Measurements from ENCODE around the gene RPH3AL. TPM values are rescaled to one million over a fixed set of nuclear protein-coding genes. Genes with fewer than 3 reads are reported as not detected.

Gene RPH3AL
- total and polyA plus RNA-seq, 10 of the 15 experiments (the other 5 are each of a cell fraction or from before 2014, with no cell fraction given) = 0.04 to 1.2 (median 0.47) TPM; not detected in 2

DNA sequence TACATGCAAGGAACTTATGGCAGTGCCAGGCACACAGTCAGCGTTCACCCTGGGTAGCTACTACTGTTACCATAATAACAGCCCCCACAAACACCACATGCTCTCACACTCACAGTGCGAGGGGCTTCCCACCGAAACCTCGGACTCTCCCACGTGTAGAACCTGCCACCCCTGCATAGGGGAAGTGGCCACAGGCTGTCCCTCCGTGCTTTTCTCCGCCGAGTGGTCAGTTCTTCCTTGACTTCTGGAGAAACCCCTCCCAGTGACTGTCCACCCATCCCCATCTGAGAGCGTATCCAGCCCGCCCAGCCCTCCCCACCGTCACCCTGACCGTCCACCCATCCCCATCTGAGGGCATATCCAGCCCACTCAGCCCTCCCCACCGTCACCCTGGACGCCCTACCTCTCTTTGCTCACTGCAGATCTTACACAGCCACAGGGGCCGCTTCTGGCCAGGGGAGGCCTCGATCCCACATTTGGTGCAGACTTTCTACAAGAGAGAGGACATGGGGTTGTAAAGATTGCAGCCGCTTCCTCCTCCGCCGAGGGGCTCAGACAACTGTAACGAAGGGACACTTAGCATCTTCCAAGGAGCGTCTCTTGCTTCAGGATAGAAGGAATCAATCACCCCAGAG is 71.1 kb downstream of the RPH3AL start:
- Histone ChIP-seq H3K9me3 (replicated peaks; ENCODE audit: control insufficient read depth, insufficient read depth, low read length) (no peaks in the 10 kb centered on the region), H2AFZ (ENCODE audit: control insufficient read depth, low read depth, low read length) (no peak overlapping the region), H3K9ac (ENCODE audit: control insufficient read depth, insufficient read depth, low read length) (no peak overlapping the region), H3K79me2 (ENCODE audit: control insufficient read depth, insufficient read depth, low read length) (no peaks in the 10 kb centered on the region), H4K20me1 (ENCODE audit: control insufficient read depth, insufficient read depth) (no peaks in the 10 kb centered on the region), H3K4me1 (ENCODE audit: control insufficient read depth, insufficient read depth, low read length) (no peaks in the 10 kb centered on the region), H3K4me3 (no peak overlapping the region), H3K27me3 (replicated peaks in 1 of 2; ENCODE audit: control insufficient read depth in 2 of 2, insufficient read depth in 2 of 2, low read length in 1 of 2) (no peaks in the 10 kb centered on the region), H3K4me2 (ENCODE audit: control insufficient read depth, insufficient read depth) (no peak overlapping the region), H3K36me3 (ENCODE audit: control insufficient read depth in 2 of 2, insufficient read depth in 2 of 2, low read length in 1 of 2) (no peaks in the 10 kb centered on the region), H3K27ac (ENCODE audit: control insufficient read depth, insufficient read depth) (no peak overlapping the region)
- ATAC-seq = no peak
- no TSS peak for BruUV-seq (replicated peaks)
- ChIA-PET SMC1A (ENCODE audit: uncharacterized antibody, unreplicated experiment) (no interaction called here), RAD21 (ENCODE audit: unreplicated experiment) (no interaction called here), POLR2A (no interaction called here), CTCF (no interaction called here)
- no peak for DNase-seq (ENCODE audit: low read depth, low spot score)
- 38% methylated on average over 18 of the region's 21 CpGs for WGBS (ENCODE audit: insufficient coverage, insufficient replicate concordance, low lambda C conversion rate, missing lambda C conversion rate)
- FAIRE-seq = no peak
- intact Hi-C loops (cut with micrococcal nuclease; ENCODE audit: unreplicated experiment) (no loop called here), in situ Hi-C loops (cut with MboI) (no loop called here)
- TF ChIP-seq YY1 (IDR thresholded peaks at IDR 0.05; ENCODE audit: low read depth, low read length) (no peak), NR2C1 (IDR thresholded peaks at IDR 0.05) (no peak), HDAC6 (IDR thresholded peaks at IDR 0.05; ENCODE audit: unreplicated experiment) (no peak), JUND (IDR thresholded peaks at IDR 0.05; ENCODE audit: low read depth, low read length) (no peak), WRNIP1 (IDR thresholded peaks at IDR 0.05; ENCODE audit: borderline replicate concordance, low read depth, low read length) (no peak), CHD2 (IDR thresholded peaks at IDR 0.05; ENCODE audit: borderline replicate concordance, low read depth, low read length) (no peak), RFX5 (IDR thresholded peaks at IDR 0.05; ENCODE audit: low read depth, low read length) (no peak), GABPA (IDR thresholded peaks at IDR 0.05; ENCODE audit: low read depth) (no peak), BACH1 (IDR thresholded peaks at IDR 0.05; ENCODE audit: borderline replicate concordance) (no peak)
- TF ChIP-seq, protein P1, sequence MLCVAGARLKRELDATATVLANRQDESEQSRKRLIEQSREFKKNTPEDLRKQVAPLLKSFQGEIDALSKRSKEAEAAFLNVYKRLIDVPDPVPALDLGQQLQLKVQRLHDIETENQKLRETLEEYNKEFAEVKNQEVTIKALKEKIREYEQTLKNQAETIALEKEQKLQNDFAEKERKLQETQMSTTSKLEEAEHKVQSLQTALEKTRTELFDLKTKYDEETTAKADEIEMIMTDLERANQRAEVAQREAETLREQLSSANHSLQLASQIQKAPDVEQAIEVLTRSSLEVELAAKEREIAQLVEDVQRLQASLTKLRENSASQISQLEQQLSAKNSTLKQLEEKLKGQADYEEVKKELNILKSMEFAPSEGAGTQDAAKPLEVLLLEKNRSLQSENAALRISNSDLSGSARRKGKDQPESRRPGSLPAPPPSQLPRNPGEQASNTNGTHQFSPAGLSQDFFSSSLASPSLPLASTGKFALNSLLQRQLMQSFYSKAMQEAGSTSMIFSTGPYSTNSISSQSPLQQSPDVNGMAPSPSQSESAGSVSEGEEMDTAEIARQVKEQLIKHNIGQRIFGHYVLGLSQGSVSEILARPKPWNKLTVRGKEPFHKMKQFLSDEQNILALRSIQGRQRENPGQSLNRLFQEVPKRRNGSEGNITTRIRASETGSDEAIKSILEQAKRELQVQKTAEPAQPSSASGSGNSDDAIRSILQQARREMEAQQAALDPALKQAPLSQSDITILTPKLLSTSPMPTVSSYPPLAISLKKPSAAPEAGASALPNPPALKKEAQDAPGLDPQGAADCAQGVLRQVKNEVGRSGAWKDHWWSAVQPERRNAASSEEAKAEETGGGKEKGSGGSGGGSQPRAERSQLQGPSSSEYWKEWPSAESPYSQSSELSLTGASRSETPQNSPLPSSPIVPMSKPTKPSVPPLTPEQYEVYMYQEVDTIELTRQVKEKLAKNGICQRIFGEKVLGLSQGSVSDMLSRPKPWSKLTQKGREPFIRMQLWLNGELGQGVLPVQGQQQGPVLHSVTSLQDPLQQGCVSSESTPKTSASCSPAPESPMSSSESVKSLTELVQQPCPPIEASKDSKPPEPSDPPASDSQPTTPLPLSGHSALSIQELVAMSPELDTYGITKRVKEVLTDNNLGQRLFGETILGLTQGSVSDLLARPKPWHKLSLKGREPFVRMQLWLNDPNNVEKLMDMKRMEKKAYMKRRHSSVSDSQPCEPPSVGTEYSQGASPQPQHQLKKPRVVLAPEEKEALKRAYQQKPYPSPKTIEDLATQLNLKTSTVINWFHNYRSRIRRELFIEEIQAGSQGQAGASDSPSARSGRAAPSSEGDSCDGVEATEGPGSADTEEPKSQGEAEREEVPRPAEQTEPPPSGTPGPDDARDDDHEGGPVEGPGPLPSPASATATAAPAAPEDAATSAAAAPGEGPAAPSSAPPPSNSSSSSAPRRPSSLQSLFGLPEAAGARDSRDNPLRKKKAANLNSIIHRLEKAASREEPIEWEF (IDR thresholded peaks at IDR 0.05; ENCODE audit: insufficient replicate concordance, low read depth, low read length) = no peak
- TF ChIP-seq, protein P2, sequence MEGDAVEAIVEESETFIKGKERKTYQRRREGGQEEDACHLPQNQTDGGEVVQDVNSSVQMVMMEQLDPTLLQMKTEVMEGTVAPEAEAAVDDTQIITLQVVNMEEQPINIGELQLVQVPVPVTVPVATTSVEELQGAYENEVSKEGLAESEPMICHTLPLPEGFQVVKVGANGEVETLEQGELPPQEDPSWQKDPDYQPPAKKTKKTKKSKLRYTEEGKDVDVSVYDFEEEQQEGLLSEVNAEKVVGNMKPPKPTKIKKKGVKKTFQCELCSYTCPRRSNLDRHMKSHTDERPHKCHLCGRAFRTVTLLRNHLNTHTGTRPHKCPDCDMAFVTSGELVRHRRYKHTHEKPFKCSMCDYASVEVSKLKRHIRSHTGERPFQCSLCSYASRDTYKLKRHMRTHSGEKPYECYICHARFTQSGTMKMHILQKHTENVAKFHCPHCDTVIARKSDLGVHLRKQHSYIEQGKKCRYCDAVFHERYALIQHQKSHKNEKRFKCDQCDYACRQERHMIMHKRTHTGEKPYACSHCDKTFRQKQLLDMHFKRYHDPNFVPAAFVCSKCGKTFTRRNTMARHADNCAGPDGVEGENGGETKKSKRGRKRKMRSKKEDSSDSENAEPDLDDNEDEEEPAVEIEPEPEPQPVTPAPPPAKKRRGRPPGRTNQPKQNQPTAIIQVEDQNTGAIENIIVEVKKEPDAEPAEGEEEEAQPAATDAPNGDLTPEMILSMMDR (IDR thresholded peaks at IDR 0.05 in 2 of 3, conservative IDR thresholded peaks at IDR 0.05 in 1 of 3; ENCODE audit: control insufficient read depth in 2 of 3, extremely low read depth in 1 of 3, insufficient read depth in 1 of 3, low read depth in 3 of 3, low read length in 3 of 3) = no peak
- TF ChIP-seq, protein P3, sequence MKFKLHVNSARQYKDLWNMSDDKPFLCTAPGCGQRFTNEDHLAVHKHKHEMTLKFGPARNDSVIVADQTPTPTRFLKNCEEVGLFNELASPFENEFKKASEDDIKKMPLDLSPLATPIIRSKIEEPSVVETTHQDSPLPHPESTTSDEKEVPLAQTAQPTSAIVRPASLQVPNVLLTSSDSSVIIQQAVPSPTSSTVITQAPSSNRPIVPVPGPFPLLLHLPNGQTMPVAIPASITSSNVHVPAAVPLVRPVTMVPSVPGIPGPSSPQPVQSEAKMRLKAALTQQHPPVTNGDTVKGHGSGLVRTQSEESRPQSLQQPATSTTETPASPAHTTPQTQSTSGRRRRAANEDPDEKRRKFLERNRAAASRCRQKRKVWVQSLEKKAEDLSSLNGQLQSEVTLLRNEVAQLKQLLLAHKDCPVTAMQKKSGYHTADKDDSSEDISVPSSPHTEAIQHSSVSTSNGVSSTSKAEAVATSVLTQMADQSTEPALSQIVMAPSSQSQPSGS (IDR thresholded peaks at IDR 0.05; ENCODE audit: low read length) = no peak
- TF ChIP-seq, protein P4, sequence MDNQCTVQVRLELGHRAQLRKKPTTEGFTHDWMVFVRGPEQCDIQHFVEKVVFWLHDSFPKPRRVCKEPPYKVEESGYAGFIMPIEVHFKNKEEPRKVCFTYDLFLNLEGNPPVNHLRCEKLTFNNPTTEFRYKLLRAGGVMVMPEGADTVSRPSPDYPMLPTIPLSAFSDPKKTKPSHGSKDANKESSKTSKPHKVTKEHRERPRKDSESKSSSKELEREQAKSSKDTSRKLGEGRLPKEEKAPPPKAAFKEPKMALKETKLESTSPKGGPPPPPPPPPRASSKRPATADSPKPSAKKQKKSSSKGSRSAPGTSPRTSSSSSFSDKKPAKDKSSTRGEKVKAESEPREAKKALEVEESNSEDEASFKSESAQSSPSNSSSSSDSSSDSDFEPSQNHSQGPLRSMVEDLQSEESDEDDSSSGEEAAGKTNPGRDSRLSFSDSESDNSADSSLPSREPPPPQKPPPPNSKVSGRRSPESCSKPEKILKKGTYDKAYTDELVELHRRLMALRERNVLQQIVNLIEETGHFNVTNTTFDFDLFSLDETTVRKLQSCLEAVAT (IDR thresholded peaks at IDR 0.05) = no peak
- TF ChIP-seq, protein P5, sequence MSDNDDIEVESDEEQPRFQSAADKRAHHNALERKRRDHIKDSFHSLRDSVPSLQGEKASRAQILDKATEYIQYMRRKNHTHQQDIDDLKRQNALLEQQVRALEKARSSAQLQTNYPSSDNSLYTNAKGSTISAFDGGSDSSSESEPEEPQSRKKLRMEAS (IDR thresholded peaks at IDR 0.05; ENCODE audit: low read depth, low read length) = no peak
